H1 (cell line): ENCODE measurements around the gene MAP3K14.

Source experiments
- CEBPB ChIP-seq: IDR thresholded peaks from 2 replicates; pipeline ENCODE4 v1.6.1; 2012; ENCODE audit warnings: low read depth, low read length
- CTCF ChIP-seq, 3 experiments: IDR thresholded peaks; 1 replicate in 2 of 3; 2 replicates in 1 of 3; pipeline versions ENCODE4 v1.5.1 to v1.6.1; 2011; ENCODE audit warnings: low read length in 3 of 3, mild to moderate bottlenecking in 3 of 3, inconsistent platforms in 2 of 3, low read depth in 1 of 3, moderate library complexity in 1 of 3; ENCODE audit not compliant: insufficient read depth in 1 of 3; ENCODE audit errors: control extremely low read depth in 1 of 3
- YY1 ChIP-seq: IDR thresholded peaks from 2 replicates; pipeline ENCODE4 v1.6.1; 2011; ENCODE audit warnings: low read depth, mild to moderate bottlenecking, low read length

GRCh38 chr17:45266372-45266926 is 50.4 kb downstream of the MAP3K14 start:
- TF ChIP-seq CTCF (IDR thresholded peaks at IDR 0.05; ENCODE audit: control extremely low read depth in 1 of 3, insufficient read depth in 1 of 3, low read depth in 1 of 3, low read length in 3 of 3) = no peak
- no peak for TF ChIP-seq CEBPB
- no peak for TF ChIP-seq YY1
